Epithelial cell of proximal tubule (primary cell): ENCODE measurements around the gene GULP1. TPM values are rescaled to one million over a fixed set of nuclear protein-coding genes. Genes with fewer than 3 reads are reported as not detected.

Experiments
- DNase-seq: peaks from one replicate; pipeline ENCODE4 v3.0.0-alpha.2; 2011; ENCODE audit warnings: low read depth
- H3K4me3 ChIP-seq: 2 replicates; pipeline ENCODE4 v1.5.1; 2011; ENCODE audit warnings: low read depth, mild to moderate bottlenecking, low read length
- total RNA-seq: library from RNA; depleted of rRNA; stranded (reverse); fragments of >200 nt; gene quantifications from 2 replicates; pipeline ENCODE4 v1.2.3, GENCODE V29; 2015
- TF ChIP-seq, protein P1 (sequence below): conservative IDR thresholded peaks from 2 replicates; pipeline ENCODE4 v1.5.1; 2012; ENCODE audit warnings: low read depth, mild to moderate bottlenecking, low read length

GULP1 gene
- total RNA-seq, 1 donor from 2014 or later, result 66.1 TPM

DNA sequence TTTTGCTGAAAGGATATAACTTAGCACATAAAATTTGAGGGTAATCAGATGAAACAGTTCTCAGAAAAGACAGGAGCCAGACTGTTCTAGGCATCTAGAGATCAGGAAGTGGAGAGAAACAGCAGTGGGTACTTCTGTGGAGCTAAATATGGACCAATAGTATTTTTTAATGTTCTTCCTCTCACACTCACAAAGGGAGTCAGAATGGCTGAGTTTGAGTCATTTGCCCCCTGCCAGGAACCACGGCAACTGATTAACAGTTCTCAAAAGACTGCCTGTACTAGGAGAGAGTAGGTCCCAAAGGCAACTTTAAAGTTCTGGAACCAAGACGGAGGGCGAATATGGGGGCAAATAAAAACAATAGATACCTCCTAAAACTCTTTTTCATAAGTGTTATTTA, 107.5 kb downstream of the GULP1 start:
- TF ChIP-seq, protein P1, sequence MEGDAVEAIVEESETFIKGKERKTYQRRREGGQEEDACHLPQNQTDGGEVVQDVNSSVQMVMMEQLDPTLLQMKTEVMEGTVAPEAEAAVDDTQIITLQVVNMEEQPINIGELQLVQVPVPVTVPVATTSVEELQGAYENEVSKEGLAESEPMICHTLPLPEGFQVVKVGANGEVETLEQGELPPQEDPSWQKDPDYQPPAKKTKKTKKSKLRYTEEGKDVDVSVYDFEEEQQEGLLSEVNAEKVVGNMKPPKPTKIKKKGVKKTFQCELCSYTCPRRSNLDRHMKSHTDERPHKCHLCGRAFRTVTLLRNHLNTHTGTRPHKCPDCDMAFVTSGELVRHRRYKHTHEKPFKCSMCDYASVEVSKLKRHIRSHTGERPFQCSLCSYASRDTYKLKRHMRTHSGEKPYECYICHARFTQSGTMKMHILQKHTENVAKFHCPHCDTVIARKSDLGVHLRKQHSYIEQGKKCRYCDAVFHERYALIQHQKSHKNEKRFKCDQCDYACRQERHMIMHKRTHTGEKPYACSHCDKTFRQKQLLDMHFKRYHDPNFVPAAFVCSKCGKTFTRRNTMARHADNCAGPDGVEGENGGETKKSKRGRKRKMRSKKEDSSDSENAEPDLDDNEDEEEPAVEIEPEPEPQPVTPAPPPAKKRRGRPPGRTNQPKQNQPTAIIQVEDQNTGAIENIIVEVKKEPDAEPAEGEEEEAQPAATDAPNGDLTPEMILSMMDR, result no peak
- peak; percentile 67 for DNase-seq
- no peak overlapping the region for H3K4me3 ChIP-seq

DNA sequence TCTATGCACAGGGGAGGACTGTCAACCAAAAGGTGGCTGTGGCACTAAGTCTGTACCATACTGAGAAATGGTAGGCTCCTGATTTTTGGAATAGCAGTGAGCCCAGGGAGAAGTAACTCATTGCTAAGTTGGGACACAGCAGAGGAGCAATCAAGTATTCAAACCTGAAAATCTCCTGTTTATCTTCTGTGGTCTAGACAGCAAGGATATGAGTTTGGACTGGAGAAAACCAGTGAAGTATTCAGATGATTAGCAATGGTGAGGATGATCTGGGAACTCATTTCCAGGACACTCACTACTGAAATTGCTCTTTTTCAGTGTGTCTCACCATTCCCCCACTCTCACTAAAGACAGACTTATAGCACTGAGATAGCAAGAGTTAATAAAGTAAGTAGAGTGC, 112.0 kb downstream of the GULP1 start:
- no peak for DNase-seq
- TF ChIP-seq, protein P1, result no peak
- H3K4me3 ChIP-seq, result no peak overlapping the region

DNA sequence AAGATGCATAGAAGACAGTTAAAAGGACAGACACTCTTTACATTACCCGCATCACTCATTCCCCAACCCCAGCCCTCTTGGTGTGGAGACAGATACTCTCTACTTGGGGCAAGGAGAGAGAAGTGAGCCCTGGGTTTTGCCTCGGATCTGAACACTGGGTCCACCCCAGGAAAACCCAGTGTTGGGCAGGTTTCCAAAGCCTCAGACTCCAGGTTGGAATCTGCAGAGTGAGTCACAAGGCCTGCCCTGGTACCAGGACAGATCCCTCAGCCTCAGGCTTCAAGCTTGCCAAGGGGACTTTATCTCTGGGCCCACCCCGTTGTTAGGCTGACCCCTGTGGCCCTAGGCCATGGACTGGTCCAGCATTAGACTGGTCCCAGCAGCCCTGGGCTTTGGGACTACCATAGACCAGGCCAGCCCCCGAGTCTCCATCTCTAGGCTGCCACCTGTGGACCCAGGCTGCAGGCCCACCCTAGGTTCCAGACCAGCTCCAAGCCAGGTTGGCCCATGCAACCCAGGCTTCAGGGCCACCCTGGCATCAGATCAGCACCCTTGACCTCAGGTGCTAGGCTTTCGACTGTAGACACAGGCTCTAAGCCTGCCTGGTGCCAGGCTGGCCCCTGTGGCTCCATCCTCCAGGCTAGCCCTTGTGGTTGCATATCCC, 112.8 kb downstream of the GULP1 start:
- DNase-seq, result no peak
- TF ChIP-seq, protein P1, result no peak

DNA sequence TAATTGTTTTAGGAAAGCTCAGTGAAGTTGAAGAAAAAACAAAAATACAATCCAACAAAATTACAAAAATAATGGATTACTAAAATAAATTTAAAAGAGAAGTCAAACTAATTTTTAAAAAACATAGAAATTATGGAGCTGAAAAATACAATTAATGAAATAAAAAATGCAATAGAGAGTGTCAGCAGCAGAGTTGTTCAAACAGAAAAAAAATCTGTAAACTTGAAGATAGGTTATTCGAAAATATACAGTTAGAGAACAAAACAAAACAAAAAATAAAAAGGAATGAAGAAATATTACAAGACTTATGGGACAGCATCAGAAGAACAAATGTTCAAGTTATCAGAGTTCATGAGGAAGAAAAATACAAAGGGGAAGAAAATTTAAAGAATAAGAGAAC, 114.7 kb downstream of the GULP1 start:
- TF ChIP-seq, protein P1, result no peak
- no peak overlapping the region for H3K4me3 ChIP-seq
- no peak for DNase-seq

More for the DNA sequence above, 112.8 kb downstream of the GULP1 start:
- no peak overlapping the region for H3K4me3 ChIP-seq

DNA sequence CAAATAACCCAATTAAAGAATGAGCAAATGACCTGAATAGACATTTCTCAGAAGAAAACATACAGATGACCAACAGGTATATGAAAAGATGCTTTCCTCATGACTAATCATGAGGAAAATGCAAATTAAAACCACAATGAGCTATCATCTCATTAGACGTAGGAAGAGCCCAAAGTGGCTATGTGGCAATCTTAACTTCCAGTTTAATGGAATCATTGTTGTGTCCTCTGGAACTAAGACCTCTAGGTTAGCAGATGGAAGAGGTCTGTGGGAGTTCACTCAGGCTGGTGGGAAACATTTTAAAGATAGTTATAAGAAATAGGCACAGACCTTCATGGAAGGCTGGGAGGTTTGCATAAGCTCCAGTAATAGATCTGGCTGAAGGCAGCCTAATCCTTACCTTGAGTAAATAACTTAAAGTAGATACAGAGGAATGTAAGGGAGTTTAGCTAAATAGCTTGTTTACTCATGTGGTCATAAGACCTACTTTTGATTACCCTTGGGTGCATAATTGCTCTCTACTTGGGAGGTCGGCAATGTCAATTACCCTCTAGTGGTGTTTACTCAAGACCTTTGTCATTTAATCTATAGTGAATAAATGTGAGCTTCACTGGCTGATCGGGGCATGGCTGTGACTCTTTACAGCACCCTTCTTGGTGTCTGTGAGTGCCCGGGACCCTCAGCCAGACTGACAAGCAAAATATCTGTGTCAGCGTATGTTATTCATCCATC, 119.0 kb downstream of the GULP1 start:
- DNase-seq, result peak; percentile 67
- TF ChIP-seq, protein P1, result no peak
- H3K4me3 ChIP-seq, result no peak overlapping the region

DNA sequence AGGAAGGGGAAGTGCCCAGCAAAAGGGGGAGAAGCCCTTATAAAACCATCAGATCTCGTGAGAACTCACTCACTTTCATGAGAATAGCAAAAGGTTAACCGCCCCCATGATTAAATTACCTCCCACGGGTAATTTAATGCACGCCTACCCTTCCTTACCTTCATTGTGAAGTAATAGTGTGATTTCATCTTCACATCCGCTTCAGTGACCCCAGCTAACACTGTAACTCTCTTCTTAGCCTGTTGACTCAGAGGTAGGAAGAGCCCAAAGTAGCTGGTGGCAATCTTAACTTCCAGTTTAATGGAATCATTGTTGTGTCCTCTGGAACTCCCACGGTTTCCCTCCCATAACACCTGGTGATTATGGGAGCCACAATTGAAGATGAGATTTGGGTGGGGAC, 120.5 kb downstream of the GULP1 start:
- TF ChIP-seq, protein P1, result no peak
- DNase-seq, result no peak
- no peak overlapping the region for H3K4me3 ChIP-seq

DNA sequence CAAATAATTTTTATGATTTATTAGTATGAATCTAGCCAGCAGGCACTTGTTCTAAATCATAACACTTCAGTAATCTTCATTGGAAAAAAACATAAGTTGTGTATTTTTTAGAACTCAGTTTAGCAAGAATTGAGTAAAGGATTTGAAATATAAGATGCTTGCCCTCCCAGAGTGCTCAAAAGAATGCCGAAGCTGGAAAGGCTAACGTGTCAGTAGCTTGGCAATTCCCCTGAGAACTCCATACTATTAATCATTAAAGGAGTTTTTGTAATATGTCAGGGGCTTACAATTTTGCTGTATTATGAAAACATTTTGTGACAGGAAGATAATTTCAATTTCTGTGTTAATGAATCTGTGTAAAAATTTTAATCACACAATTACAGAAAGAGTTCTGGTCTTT, 122.7 kb downstream of the GULP1 start:
- TF ChIP-seq, protein P1, result no peak
- DNase-seq, result peak; percentile 68
- H3K4me3 ChIP-seq, result no peak overlapping the region
